ENCODE results near the gene CYP26B1. TPM values are rescaled to one million over a fixed set of nuclear protein-coding genes. Genes with fewer than 3 reads are reported as not detected.

CYP26B1 gene
- total RNA-seq, 4 donors from 2014 or later, result 1.9 to 8.3 (median 5.2) TPM

- no peak for TF ChIP-seq POLR2A (IDR thresholded peaks at IDR 0.05)
- TF ChIP-seq, protein P1, sequence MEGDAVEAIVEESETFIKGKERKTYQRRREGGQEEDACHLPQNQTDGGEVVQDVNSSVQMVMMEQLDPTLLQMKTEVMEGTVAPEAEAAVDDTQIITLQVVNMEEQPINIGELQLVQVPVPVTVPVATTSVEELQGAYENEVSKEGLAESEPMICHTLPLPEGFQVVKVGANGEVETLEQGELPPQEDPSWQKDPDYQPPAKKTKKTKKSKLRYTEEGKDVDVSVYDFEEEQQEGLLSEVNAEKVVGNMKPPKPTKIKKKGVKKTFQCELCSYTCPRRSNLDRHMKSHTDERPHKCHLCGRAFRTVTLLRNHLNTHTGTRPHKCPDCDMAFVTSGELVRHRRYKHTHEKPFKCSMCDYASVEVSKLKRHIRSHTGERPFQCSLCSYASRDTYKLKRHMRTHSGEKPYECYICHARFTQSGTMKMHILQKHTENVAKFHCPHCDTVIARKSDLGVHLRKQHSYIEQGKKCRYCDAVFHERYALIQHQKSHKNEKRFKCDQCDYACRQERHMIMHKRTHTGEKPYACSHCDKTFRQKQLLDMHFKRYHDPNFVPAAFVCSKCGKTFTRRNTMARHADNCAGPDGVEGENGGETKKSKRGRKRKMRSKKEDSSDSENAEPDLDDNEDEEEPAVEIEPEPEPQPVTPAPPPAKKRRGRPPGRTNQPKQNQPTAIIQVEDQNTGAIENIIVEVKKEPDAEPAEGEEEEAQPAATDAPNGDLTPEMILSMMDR (IDR thresholded peaks at IDR 0.05), result no peak
- Histone ChIP-seq H3K4me1 (no peaks in the 10 kb centered on the region), H3K9me3 (no peaks in the 10 kb centered on the region), H3K27me3 (no peaks in the 10 kb centered on the region), H3K27ac (no peak overlapping the region), H3K36me3 (no peaks in the 10 kb centered on the region), H3K4me3 (no peak overlapping the region)
- no peak for DNase-seq
Observed at GRCh38 chr2:72103161-72103560, 44.5 kb downstream of the CYP26B1 start.

DNA sequence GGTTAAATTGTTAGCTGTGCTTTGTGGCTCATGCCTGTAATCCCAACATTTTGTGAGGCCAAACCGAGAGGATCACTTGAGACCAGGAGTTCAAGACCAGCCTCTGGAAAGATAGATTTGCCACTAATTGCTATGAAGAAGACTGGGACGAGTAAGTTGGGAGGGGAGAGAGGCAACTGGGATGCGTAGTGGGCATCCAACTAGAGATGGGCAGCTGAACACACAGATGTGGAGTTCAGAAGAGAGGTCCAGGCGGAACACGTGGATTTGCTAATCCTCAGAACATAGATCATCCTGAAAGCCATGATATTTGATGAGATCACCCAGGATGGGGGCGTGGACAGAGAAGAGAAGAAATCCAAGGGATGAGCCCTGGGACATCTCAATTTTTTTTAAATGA is 48.7 kb downstream of the CYP26B1 start:
- Histone ChIP-seq H3K9me3 (no peaks in the 10 kb centered on the region), H3K4me3 (no peak overlapping the region), H3K27me3 (no peaks in the 10 kb centered on the region), H3K36me3 (no peaks in the 10 kb centered on the region), H3K4me1 (no peaks in the 10 kb centered on the region), H3K27ac (no peak overlapping the region)
- no peak for DNase-seq
- TF ChIP-seq, protein P1 (IDR thresholded peaks at IDR 0.05), result no peak

DNA sequence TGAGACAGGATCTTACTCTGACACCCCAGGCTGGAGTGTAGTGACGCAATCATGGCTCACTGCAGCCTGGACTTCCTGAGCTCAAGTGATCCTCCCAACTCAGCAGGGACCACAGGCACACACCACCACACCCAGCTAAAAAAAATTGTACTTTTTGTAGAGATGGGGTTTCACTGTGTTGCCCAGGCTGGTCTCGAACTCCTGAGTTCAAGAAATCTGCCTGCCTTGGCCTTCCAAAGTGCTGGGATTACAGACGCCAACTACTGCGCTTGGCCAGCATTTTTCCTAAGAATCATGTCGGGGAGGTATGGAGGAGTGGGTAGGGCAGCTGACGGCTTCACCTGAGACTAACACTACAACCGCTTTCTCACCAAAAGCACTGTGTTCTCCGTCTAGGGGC is 50.4 kb downstream of the CYP26B1 start:
- no peaks in the 10 kb centered on the region for H3K9me3 ChIP-seq
- no peaks in the 10 kb centered on the region for H3K36me3 ChIP-seq
- no peaks in the 10 kb centered on the region for H3K27me3 ChIP-seq
- TF ChIP-seq POLR2A (IDR thresholded peaks at IDR 0.05), result no peak
- TF ChIP-seq, protein P1 (IDR thresholded peaks at IDR 0.05), result no peak
- H3K4me1 ChIP-seq, result peaks cover 0 to 6% (median 0%) of the 10 kb centered on the region in 4 donors
- no peak overlapping the region for H3K27ac ChIP-seq
- no peak overlapping the region for H3K4me3 ChIP-seq
- DNase-seq, result no peak

DNA sequence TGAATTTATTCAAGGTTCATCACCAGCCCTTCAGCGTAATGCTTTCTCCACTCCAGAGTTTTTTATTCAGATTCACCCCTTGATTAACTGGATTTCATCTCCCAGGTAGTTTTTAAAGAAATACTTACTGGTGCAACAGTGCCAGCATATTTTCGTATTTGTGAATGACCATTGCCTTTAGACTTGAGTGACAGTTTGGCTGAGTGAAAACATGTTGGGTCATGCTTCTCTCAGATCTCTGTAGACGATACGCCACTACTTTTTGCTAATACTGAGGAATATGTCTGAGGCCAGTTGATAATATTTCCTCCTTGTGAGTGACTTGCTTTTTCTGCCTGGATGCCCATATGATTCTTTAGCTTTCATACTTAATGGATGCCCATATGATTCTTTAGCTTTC is 51.5 kb downstream of the CYP26B1 start:
- no peak for TF ChIP-seq POLR2A (IDR thresholded peaks at IDR 0.05)
- Histone ChIP-seq H3K9me3 (no peaks in the 10 kb centered on the region), H3K4me3 (no peak overlapping the region), H3K27me3 (no peaks in the 10 kb centered on the region), H3K27ac (no peak overlapping the region), H3K4me1 (peaks cover 0 to 8% (median 0%) of the 10 kb centered on the region in 4 donors), H3K36me3 (no peaks in the 10 kb centered on the region)
- DNase-seq, result no peak

DNA sequence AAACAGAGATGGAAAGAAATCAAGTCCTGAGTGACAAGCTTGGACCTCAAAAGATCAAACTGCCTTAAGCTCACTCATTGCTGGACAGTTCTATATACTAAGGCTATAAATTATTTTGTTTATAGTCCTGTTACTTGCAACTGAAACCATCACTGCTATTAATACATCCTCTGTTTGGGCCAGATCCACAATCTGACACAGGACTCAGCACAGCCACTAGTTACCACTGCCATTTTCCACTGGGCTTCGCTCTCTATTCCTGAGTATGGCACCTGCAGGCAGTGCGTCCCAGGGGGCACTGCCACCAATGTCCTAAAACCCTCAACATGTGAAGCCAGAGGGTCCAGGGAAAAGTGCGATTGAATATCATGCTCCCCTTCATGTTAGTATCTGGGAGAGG is 52.3 kb downstream of the CYP26B1 start:
- Histone ChIP-seq H3K36me3 (no peaks in the 10 kb centered on the region), H3K9me3 (no peaks in the 10 kb centered on the region), H3K27ac (no peak overlapping the region), H3K4me1 (peaks cover 0 to 8% (median 0%) of the 10 kb centered on the region in 4 donors), H3K4me3 (no peak overlapping the region), H3K27me3 (no peaks in the 10 kb centered on the region)
- TF ChIP-seq, protein P1 (IDR thresholded peaks at IDR 0.05), result no peak
- TF ChIP-seq POLR2A (IDR thresholded peaks at IDR 0.05), result no peak
- no peak for DNase-seq

DNA sequence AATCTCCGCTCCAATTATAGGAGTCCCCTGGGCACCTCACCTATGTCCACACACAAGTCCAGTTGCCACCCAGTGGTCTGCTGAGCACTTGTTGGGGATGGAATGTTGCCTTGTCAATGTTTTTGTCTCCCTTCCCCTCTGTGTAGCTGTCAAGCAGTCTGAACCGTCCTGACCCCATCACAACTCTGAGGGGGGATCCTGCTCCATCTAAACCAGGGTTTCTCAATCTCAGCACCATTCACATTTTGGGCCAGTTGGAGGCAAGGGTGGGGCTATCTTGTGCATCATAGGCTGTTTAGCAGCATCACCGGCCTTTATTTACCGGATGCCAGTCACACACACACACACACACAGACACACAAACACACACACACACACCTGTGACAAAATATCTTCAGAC is 53.0 kb downstream of the CYP26B1 start:
- H3K4me3 ChIP-seq, result no peak overlapping the region
- peaks cover 0 to 8% (median 0%) of the 10 kb centered on the region in 4 donors for H3K4me1 ChIP-seq
- DNase-seq, result no peak
- no peaks in the 10 kb centered on the region for H3K27me3 ChIP-seq
- no peaks in the 10 kb centered on the region for H3K36me3 ChIP-seq
- no peak for TF ChIP-seq POLR2A (IDR thresholded peaks at IDR 0.05)
- TF ChIP-seq, protein P1 (IDR thresholded peaks at IDR 0.05), result no peak
- no peak overlapping the region for H3K27ac ChIP-seq
- no peaks in the 10 kb centered on the region for H3K9me3 ChIP-seq
